Measurements from ENCODE around the gene TMEM88. TPM values are rescaled to one million over a fixed set of nuclear protein-coding genes. Genes with fewer than 3 reads are reported as not detected.
A peak's percentile ranks its signal among the peaks of the same experiment; 100 is the strongest.

The TMEM88 gene
- total and polyA plus RNA-seq, 8 donors, result 2.1 to 28.5 (median 2.9) TPM

GRCh38 chr17:7887482-7888183 lies 32.8 kb downstream of the TMEM88 start:
- peak overlapping the region in 3 of 4 donors; percentile 24 to 84 (median 84) for H3K4me3 ChIP-seq
- H3K27ac ChIP-seq, result peak overlapping the region; percentile 80 to 97 (median 88)
- no peaks in the 10 kb centered on the region for H3K27me3 ChIP-seq
- H3K36me3 ChIP-seq, result no peaks in the 10 kb centered on the region
- 0% methylated on average over 33 to 35 of the region's 35 CpGs for WGBS, 2 donors
- intact Hi-C loops (cut with DNase I), result no loop called here
- H3K9me3 ChIP-seq, result no peaks in the 10 kb centered on the region
- FAIRE-seq (peak; percentile 86), ATAC-seq (peak; percentile 78 to 88 (median 82)), DNase-seq (peak; percentile 90 to 96 (median 91))
- H3K4me1 ChIP-seq, result peaks cover 25 to 29% (median 26%) of the 10 kb centered on the region in 3 donors
- no peak for TF ChIP-seq CTCF (IDR thresholded peaks at IDR 0.05)

DNA sequence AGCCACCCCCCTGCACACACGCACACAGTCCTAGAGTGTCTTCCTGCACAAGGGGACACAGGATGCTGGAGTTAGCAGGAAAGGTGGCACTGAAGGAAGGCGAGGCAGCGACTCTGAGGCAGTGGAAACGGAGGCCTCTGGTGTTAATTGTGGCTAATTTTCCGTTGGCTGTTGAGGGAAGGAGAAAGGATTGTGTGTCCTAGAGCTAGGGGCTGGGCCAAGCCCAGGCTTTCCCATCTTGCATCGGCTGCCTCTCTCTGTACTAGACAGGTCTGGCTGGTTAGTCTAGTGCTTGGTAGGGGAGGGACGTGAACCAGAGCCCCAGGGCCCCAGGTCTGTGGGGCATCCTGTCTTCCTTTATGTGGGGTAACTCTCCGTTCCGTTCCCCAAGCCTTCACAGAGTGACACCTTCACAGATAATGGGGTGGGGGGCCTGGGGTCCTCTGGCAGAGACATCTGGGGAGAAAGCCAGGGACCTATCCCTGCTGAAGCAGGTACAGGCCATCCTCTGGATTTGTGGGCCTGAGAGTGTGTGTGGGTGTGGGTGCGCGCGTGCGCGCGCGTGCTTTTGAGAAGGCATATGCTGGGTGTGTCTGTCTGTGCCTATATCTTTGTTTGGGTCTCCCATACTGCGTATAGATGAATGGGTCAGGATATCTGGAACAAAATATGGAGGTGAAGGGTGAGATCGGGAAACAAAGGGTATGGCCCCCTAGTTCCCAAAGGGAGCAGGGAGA lies 33.5 kb downstream of the TMEM88 start, which contains the start of gene CHD3:
CHD3 (plus strand) TSS at position 606 of the 737 bp plus-strand sequence. CDS start 212 bp downstream, outside the sequence.
- FAIRE-seq (no peak), ATAC-seq (peak; percentile 16 to 39 (median 30)), DNase-seq (peak in 4 of 6 donors; percentile 43 to 51 (median 48))
- Histone ChIP-seq H3K9me3 (no peaks in the 10 kb centered on the region), H3K36me3 (no peaks in the 10 kb centered on the region), H3K27ac (peak within 1 kb of the TSS; percentile 80 to 97 (median 88)), H3K4me3 (peak within 1 kb of the TSS in 3 of 4 donors; percentile 24 to 84 (median 84)), H3K4me1 (peaks cover 24 to 29% (median 25%) of the 10 kb centered on the region in 3 donors), H3K27me3 (no peaks in the 10 kb centered on the region)
- no peak for TF ChIP-seq CTCF (IDR thresholded peaks at IDR 0.05)
- WGBS, 2 donors, result 21 to 23% methylated on average over 18 of the region's 18 CpGs
- intact Hi-C loops (cut with DNase I), result no loop called here

GRCh38 chr17:7889166-7889955 lies 34.5 kb downstream of the TMEM88 start:
- intact Hi-C loops (cut with DNase I), result no loop called here
- H3K9me3 ChIP-seq, result no peaks in the 10 kb centered on the region
- peak; percentile 84 for FAIRE-seq
- no peaks in the 10 kb centered on the region for H3K27me3 ChIP-seq
- H3K4me3 ChIP-seq, result no peak overlapping the region
- peaks cover 0 to 9% (median 1%) of the 10 kb centered on the region in 3 donors for H3K36me3 ChIP-seq
- DNase-seq, result peak; percentile 99 to 100 (median 100)
- WGBS, 2 donors, result 41 to 43% methylated on average over 11 of the region's 11 CpGs
- ATAC-seq, result peak; percentile 68 to 83 (median 76)
- H3K4me1 ChIP-seq, result peaks cover 21 to 29% (median 25%) of the 10 kb centered on the region in 3 donors
- H3K27ac ChIP-seq, result peak overlapping the region; percentile 80 to 97 (median 88)
- peak; percentile 27 to 64 (median 47) for TF ChIP-seq CTCF (IDR thresholded peaks at IDR 0.05)

- peaks cover 3 to 26% (median 13%) of the 10 kb centered on the region in 3 donors for H3K36me3 ChIP-seq
- no peak for FAIRE-seq
- no peaks in the 10 kb centered on the region for H3K9me3 ChIP-seq
- ATAC-seq, result no peak
- H3K4me3 ChIP-seq, result no peak overlapping the region
- H3K4me1 ChIP-seq, result peaks cover 15 to 23% (median 15%) of the 10 kb centered on the region in 3 donors
- H3K27ac ChIP-seq, result no peak overlapping the region
- no peaks in the 10 kb centered on the region for H3K27me3 ChIP-seq
- peak in 1 of 6 donors; percentile 5 for DNase-seq
- 90 to 92% methylated on average over 15 of the region's 15 CpGs for WGBS, 2 donors
- no peak for TF ChIP-seq CTCF (IDR thresholded peaks at IDR 0.05)
- intact Hi-C loops (cut with DNase I), result no loop called here
Observed at GRCh38 chr17:7893187-7893880, 38.5 kb downstream of the TMEM88 start.
